Spleen (tissue), 11 donors: ENCODE measurements around the gene ELOB. TPM values are rescaled to one million over a fixed set of nuclear protein-coding genes. Genes with fewer than 3 reads are reported as not detected.
A peak's percentile ranks its signal among the peaks of the same experiment; 100 is the strongest.

Experiments used
- DNase-seq: peaks from one replicate; pipeline ENCODE4 v3.0.0-alpha.2; 2020
- H3K27ac ChIP-seq, 8 donors: fragments of 200-600 bp; sonication (generic) in 7 of 8; 1 replicate in 4 of 8; 2 replicates in 4 of 8; pipeline versions ENCODE4 v1.5.0 to v1.8.0; 2016 to 2021; ENCODE audit warnings: inconsistent platforms in 4 of 8, mild to moderate bottlenecking in 4 of 8, moderate library complexity in 1 of 8
- H3K27me3 ChIP-seq, 7 donors: fragments of 200-600 bp; sonication (generic) in 6 of 7; replicated peaks in 1 of 7; 1 replicate in 4 of 7; 2 replicates in 3 of 7; pipeline versions ENCODE4 v1.5.0 to v1.8.0; 2016 to 2021; ENCODE audit warnings: inconsistent platforms in 3 of 7, mild to moderate bottlenecking in 1 of 7
- H3K36me3 ChIP-seq, 6 donors: fragments of 200-600 bp; sonication (generic) in 5 of 6; 1 replicate in 4 of 6; 2 replicates in 2 of 6; pipeline versions ENCODE4 v1.5.0 to v1.8.0; 2016 to 2021; ENCODE audit warnings: inconsistent platforms in 2 of 6
- H3K4me1 ChIP-seq, 6 donors: fragments of 200-600 bp; sonication (generic) in 5 of 6; 1 replicate in 3 of 6; 2 replicates in 3 of 6; pipeline versions ENCODE4 v1.5.0 to v1.8.0; 2016 to 2021; ENCODE audit warnings: inconsistent platforms in 3 of 6
- H3K4me3 ChIP-seq, 8 donors: fragments of 200-600 bp; sonication (generic) in 7 of 8; 1 replicate in 4 of 8; 2 replicates in 4 of 8; pipeline versions ENCODE4 v1.5.0 to v1.8.0; 2016 to 2021; ENCODE audit warnings: inconsistent platforms in 4 of 8, mild to moderate bottlenecking in 4 of 8, moderate library complexity in 2 of 8
- H3K9me3 ChIP-seq, 8 donors: fragments of 200-600 bp; sonication (generic) in 7 of 8; 1 replicate in 4 of 8; 2 replicates in 4 of 8; pipeline versions ENCODE4 v1.5.0 to v1.8.0; 2016 to 2021; ENCODE audit warnings: inconsistent platforms in 4 of 8
- POLR2A ChIP-seq, 3 donors: fragments of 450-650 bp; IDR thresholded peaks; one replicate each; pipeline ENCODE4 v1.5.1; 2017; ENCODE audit warnings: antibody characterized with exemption in 3 of 3, mild to moderate bottlenecking in 1 of 3
- POLR2AphosphoS5 ChIP-seq, 3 donors: sonication (generic); formaldehyde crosslinking; IDR thresholded peaks; one replicate each; pipeline ENCODE4 v1.5.1; 2017; ENCODE audit warnings: antibody characterized with exemption in 3 of 3
- WGBS, 5 donors: extraction: QIAGEN DNeasy Blood & Tissue Kit in 3 of 5; methylation state at CpG; one replicate each; pipeline versions ENCODE4 v1.1.5 to v1.1.7; 2013 to 2018; 5-methylcytosine and 5-hydroxymethylcytosine counted together
- intact Hi-C: fragments of 100-400 bp; cut with DNase I; formaldehyde crosslinking; loops from one replicate; pipeline ENCODE4 v1.15.0; 2023; ENCODE audit warnings: low total_unique reads
- polyA plus RNA-seq, 3 donors: library from polyadenylated mRNA; stranded (reverse); fragments of 200-250 nt; gene quantifications; one replicate each; pipeline ENCODE4 v1.2.1, GENCODE V29; 2013
- total RNA-seq, 7 donors: library from RNA; depleted of rRNA in 3 of 7; stranded (reverse); fragments of >200 nt in 3 of 7; fragmentation: NEBNext Ultra II Directional in 4 of 7; extraction: Animal tissue kit (Norgen Biotek cat#: 25700) in 4 of 7; gene quantifications; one replicate each; pipeline versions ENCODE4 v1.1.0 to v1.2.1, GENCODE V29; 2016 to 2021
- TF ChIP-seq, protein P1 (sequence below), 11 experiments: fragments of 200-600 bp in 7 of 11; fragments of 450-650 bp in 4 of 11; sonication (generic) in 4 of 11; IDR thresholded peaks in 8 of 11; conservative IDR thresholded peaks in 3 of 11; 1 replicate in 7 of 11; 2 replicates in 4 of 11; pipeline versions ENCODE4 v1.4.0 to v1.8.0; 2016 to 2021; ENCODE audit warnings: antibody characterized with exemption in 11 of 11, inconsistent platforms in 4 of 11, mild to moderate bottlenecking in 1 of 11
- donor health status: healthy with polysubstance abuse.
- donor health status: DM: no; HTN: no; CAD: no; lungs with moderate emphysema.
- donor health status: DM: no; HTN: no; CAD: no.
- donor health status: Bipolar disorder and iron deficiency.
- donor health status: healthy.
- donor health status: DM: no; HTN: no; CAD: no.
- donor health status: DM: yes; HTN: yes; CAD: no.

ELOB gene
- total and polyA plus RNA-seq, 10 donors: 128 to 467 (median 219) TPM

DNA sequence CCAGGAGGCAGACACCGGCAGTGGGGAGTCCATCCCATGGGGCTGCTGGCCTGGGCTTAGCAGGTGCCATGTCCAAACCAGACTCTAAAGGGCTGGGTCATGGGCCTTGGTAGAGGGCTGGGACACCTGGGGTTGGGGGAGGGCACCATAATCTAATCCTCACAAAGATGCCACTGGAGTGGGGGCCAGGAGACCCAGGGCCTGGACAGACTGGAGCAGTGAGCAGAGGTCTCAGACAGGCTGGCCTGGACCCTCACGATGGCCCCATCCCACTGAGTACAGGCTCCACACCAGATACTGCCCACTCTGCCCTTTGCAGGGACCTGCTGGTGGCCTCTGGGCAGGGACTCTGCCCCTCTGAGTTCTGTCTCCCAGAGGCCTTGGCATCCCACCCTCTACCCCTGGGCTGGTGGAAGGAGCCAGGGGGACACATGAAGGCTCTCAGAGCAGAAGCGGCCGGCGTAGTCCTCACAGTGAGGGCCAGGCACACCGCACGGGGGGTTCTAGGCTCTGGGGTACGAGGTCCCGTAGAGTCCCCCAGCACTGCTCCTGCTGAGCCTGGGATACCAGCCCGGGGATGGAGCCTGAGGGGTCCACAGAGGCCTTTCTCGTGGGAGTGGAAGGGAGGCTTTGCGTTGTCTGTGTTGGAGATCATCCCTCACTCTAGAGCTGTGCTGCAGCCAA is 34.6 kb downstream of the ELOB start:
- H3K9me3 ChIP-seq: no peaks in the 10 kb centered on the region
- H3K36me3 ChIP-seq: no peaks in the 10 kb centered on the region
- DNase-seq: peak; percentile 65
- WGBS, 5 donors: 89 to 97% (median 94%) methylated on average over 11 to 12 of the region's 12 CpGs
- H3K4me3 ChIP-seq: no peak overlapping the region
- no peak for TF ChIP-seq POLR2A (IDR thresholded peaks at IDR 0.05)
- TF ChIP-seq, protein P1, sequence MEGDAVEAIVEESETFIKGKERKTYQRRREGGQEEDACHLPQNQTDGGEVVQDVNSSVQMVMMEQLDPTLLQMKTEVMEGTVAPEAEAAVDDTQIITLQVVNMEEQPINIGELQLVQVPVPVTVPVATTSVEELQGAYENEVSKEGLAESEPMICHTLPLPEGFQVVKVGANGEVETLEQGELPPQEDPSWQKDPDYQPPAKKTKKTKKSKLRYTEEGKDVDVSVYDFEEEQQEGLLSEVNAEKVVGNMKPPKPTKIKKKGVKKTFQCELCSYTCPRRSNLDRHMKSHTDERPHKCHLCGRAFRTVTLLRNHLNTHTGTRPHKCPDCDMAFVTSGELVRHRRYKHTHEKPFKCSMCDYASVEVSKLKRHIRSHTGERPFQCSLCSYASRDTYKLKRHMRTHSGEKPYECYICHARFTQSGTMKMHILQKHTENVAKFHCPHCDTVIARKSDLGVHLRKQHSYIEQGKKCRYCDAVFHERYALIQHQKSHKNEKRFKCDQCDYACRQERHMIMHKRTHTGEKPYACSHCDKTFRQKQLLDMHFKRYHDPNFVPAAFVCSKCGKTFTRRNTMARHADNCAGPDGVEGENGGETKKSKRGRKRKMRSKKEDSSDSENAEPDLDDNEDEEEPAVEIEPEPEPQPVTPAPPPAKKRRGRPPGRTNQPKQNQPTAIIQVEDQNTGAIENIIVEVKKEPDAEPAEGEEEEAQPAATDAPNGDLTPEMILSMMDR (IDR thresholded peaks at IDR 0.05 in 8 of 11, conservative IDR thresholded peaks at IDR 0.05 in 3 of 11): no peak
- no peak for TF ChIP-seq POLR2AphosphoS5 (IDR thresholded peaks at IDR 0.05)
- H3K27ac ChIP-seq: no peak overlapping the region
- no peaks in the 10 kb centered on the region for H3K4me1 ChIP-seq
- peaks cover 0 to 6% (median 0%) of the 10 kb centered on the region in 7 donors for H3K27me3 ChIP-seq
- intact Hi-C loops: no loop called here

DNA sequence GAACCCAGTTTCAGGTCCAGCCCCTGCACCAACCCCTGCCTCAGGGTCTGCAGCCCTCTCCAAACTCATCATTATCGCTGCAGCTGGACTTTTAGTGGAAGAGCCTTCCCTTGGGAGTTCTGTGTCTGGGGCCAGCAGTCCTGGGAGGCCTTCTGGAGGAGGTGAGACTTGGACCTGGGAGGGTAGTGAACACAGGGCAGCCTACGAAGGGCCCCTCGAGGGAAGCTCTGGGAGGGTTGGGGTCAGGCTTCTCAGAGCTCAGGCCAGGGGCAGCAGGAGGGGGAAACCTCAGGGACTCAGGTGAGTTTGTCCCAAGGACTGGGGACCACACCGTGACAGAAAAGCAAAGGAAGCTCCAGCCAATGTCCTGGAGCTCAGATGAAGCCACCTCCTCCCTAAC is 35.9 kb downstream of the ELOB start:
- H3K4me3 ChIP-seq: no peak overlapping the region
- WGBS, 5 donors: 87 to 98% (median 91%) methylated on average over 3 to 4 of the region's 4 CpGs
- no peaks in the 10 kb centered on the region for H3K36me3 ChIP-seq
- no peaks in the 10 kb centered on the region for H3K9me3 ChIP-seq
- intact Hi-C loops: no loop called here
- H3K4me1 ChIP-seq: no peaks in the 10 kb centered on the region
- no peak for DNase-seq
- H3K27ac ChIP-seq: no peak overlapping the region
- TF ChIP-seq POLR2A (IDR thresholded peaks at IDR 0.05) (no peak), POLR2AphosphoS5 (IDR thresholded peaks at IDR 0.05) (no peak)
- TF ChIP-seq, protein P1 (IDR thresholded peaks at IDR 0.05 in 8 of 11, conservative IDR thresholded peaks at IDR 0.05 in 3 of 11): no peak
- peaks cover 0 to 6% (median 0%) of the 10 kb centered on the region in 7 donors for H3K27me3 ChIP-seq

DNA sequence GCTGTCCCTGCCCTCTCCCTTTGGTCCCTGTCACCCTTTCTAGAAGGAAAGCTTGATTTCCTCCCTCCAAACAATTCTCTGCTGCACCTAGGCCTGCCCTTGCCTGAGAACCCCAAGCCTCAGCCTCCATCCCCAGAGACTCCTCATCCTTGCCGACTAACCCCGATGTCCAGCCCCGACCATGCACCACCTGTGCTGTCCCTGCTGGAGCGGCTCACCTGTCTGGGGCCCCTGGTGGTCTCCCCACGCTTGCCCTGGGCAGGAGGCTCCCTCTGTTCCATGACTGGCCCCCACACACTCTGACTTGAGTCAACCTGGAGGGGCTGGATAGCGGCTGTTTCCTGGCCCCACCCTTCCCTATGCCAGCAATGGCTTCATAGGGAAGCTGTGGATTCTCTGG is 36.6 kb downstream of the ELOB start:
- 87 to 94% (median 91%) methylated on average over 6 of the region's 6 CpGs for WGBS, 5 donors
- Histone ChIP-seq H3K4me3 (no peak overlapping the region), H3K36me3 (no peaks in the 10 kb centered on the region), H3K27ac (no peak overlapping the region), H3K9me3 (no peaks in the 10 kb centered on the region), H3K4me1 (no peaks in the 10 kb centered on the region), H3K27me3 (peaks cover 0 to 6% (median 0%) of the 10 kb centered on the region in 7 donors)
- TF ChIP-seq POLR2AphosphoS5 (IDR thresholded peaks at IDR 0.05): no peak
- no peak for TF ChIP-seq POLR2A (IDR thresholded peaks at IDR 0.05)
- TF ChIP-seq, protein P1 (IDR thresholded peaks at IDR 0.05 in 8 of 11, conservative IDR thresholded peaks at IDR 0.05 in 3 of 11): no peak
- intact Hi-C loops: no loop called here
- peak; percentile 70 for DNase-seq

DNA sequence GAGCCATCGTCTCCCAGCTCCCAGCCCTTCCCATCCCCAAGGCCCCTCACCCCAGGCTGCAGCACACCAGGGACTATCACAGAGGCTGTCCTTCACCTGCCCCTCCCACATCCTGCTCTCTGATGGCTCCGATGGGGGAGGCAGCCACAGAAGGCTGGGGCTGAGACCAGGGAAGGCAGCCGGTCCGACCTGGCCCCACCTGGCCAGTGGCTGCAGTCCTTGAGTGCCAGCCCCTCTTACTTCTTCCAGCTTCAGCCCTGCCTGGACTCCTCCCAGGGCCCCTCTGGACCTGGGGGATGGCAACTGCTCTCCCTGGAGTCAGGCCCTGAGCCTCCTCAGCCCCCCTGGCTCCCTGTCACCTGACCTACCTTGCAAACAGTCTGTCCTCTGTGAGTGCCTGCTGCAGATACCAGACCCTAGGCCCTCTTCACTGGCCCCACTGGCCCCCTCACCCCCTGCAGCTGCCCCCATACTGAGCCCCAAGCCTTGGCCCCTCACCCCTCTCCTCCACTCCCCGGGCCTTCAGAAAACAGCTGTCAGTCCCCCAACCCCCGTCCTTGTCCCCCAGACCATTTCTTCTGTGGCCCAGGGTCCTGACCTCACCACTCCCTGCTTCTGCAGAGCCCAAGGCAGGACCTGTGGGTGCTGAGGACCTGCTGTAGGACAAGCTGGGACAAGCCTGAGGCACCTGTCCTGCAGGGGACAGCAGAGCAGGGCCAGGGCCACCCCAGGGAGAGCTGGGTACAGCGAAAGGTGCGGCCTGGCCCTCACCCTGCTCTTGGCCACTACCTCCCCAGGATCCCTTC is 37.3 kb downstream of the ELOB start:
- H3K36me3 ChIP-seq: no peaks in the 10 kb centered on the region
- 66 to 84% (median 71%) methylated on average over 8 of the region's 8 CpGs for whole genome bisulfite sequencing, 5 donors
- intact Hi-C loops: no loop called here
- H3K4me1 ChIP-seq: no peaks in the 10 kb centered on the region
- H3K27ac ChIP-seq: no peak overlapping the region
- TF ChIP-seq, protein P1 (IDR thresholded peaks at IDR 0.05 in 8 of 11, conservative IDR thresholded peaks at IDR 0.05 in 3 of 11): no peak
- TF ChIP-seq POLR2AphosphoS5 (IDR thresholded peaks at IDR 0.05) (peak in 1 of 3 donors; percentile 22), POLR2A (IDR thresholded peaks at IDR 0.05) (no peak)
- peaks cover 0 to 6% (median 0%) of the 10 kb centered on the region in 7 donors for H3K27me3 ChIP-seq
- DNase-seq: peak; percentile 70
- no peak overlapping the region for H3K4me3 ChIP-seq
- H3K9me3 ChIP-seq: no peaks in the 10 kb centered on the region
